SU-DHL-6 (cell line): ENCODE results near the gene FIBIN.

Source experiments
- H2AFZ ChIP-seq: fragments of 200-600 bp; sonication (generic); 2 replicates; pipeline ENCODE4 v1.6.1; 2014; ENCODE audit warnings: low read depth, mild to moderate bottlenecking, moderate library complexity, mixed read lengths, antibody characterized with exemption, low read length; ENCODE audit not compliant: severe bottlenecking
- H3F3A ChIP-seq: fragments of 200-600 bp; shearing (Covaris generic); 2 replicates; pipeline ENCODE4 v1.6.0; 2016; ENCODE audit warnings: antibody characterized with exemption, mild to moderate bottlenecking; ENCODE audit not compliant: insufficient read depth
- H3K27ac ChIP-seq: fragments of 200-600 bp; sonication (generic); 2 replicates; pipeline ENCODE4 v1.5.1; 2016; ENCODE audit warnings: low read depth, mild to moderate bottlenecking, low read length, moderate library complexity, mixed read lengths
- H3K27me3 ChIP-seq: fragments of 200-600 bp; sonication (generic), shearing (Covaris generic); 2 replicates; pipeline ENCODE4 v1.6.0; 2014; ENCODE audit warnings: mild to moderate bottlenecking, low read length
- H3K36me3 ChIP-seq: fragments of 200-600 bp; sonication (generic); 2 replicates; pipeline ENCODE4 v1.6.1; 2014; ENCODE audit warnings: mild to moderate bottlenecking, low read length, mixed read lengths
- H3K4me2 ChIP-seq: fragments of 300-600, 200-600 bp; shearing (Covaris generic), sonication (generic); 2 replicates; pipeline ENCODE4 v1.6.0; 2014; ENCODE audit warnings: low read length, low read depth, mild to moderate bottlenecking; ENCODE audit not compliant: poor library complexity, severe bottlenecking
- H3K4me3 ChIP-seq: fragments of 200-600 bp; sonication (generic); 2 replicates; pipeline ENCODE4 v1.5.1; 2014; ENCODE audit warnings: antibody characterized with exemption, low read length, mild to moderate bottlenecking, mixed read lengths; ENCODE audit not compliant: insufficient read depth, poor library complexity, severe bottlenecking
- H3K79me2 ChIP-seq: fragments of 200-600 bp; sonication (generic); 2 replicates; pipeline ENCODE4 v1.6.1; 2014; ENCODE audit warnings: mild to moderate bottlenecking, low read length, moderate library complexity; ENCODE audit not compliant: insufficient read depth
- H3K9ac ChIP-seq: fragments of 200-600 bp; sonication (generic); 2 replicates; pipeline ENCODE4 v1.7.0; 2014; ENCODE audit warnings: mild to moderate bottlenecking, low read length
- H3K9me2 ChIP-seq: fragments of 200-600 bp; sonication (generic); replicated peaks from 2 replicates; pipeline ENCODE4 v1.6.1; 2014; ENCODE audit warnings: low read length; ENCODE audit not compliant: insufficient read depth
- H3K9me3 ChIP-seq: fragments of 200-600 bp; sonication (generic); 2 replicates; pipeline ENCODE4 v1.6.1; 2014; ENCODE audit warnings: low read length, mixed read lengths; ENCODE audit not compliant: insufficient read depth
- H4K20me1 ChIP-seq: fragments of 200-600 bp; sonication (generic); 2 replicates; pipeline ENCODE4 v1.6.1; 2014; ENCODE audit warnings: low read depth, mild to moderate bottlenecking, antibody characterized with exemption, low read length, moderate library complexity, mixed read lengths
- EZH2phosphoT487 ChIP-seq: fragments of 200-600 bp; sonication (generic), shearing (Covaris generic); conservative IDR thresholded peaks from 2 replicates; pipeline ENCODE4 v1.6.1; 2018; ENCODE audit warnings: mild to moderate bottlenecking, antibody characterized with exemption, low read length, moderate library complexity, mixed read lengths
- TF ChIP-seq, protein P1 (sequence below): fragments of 200-600 bp; sonication (generic); IDR thresholded peaks from one replicate; pipeline ENCODE4 v1.5.1; 2017; ENCODE audit warnings: antibody characterized with exemption, mild to moderate bottlenecking, low read length, moderate library complexity; ENCODE audit not compliant: insufficient read depth, poor library complexity, severe bottlenecking

Gene FIBIN

DNA sequence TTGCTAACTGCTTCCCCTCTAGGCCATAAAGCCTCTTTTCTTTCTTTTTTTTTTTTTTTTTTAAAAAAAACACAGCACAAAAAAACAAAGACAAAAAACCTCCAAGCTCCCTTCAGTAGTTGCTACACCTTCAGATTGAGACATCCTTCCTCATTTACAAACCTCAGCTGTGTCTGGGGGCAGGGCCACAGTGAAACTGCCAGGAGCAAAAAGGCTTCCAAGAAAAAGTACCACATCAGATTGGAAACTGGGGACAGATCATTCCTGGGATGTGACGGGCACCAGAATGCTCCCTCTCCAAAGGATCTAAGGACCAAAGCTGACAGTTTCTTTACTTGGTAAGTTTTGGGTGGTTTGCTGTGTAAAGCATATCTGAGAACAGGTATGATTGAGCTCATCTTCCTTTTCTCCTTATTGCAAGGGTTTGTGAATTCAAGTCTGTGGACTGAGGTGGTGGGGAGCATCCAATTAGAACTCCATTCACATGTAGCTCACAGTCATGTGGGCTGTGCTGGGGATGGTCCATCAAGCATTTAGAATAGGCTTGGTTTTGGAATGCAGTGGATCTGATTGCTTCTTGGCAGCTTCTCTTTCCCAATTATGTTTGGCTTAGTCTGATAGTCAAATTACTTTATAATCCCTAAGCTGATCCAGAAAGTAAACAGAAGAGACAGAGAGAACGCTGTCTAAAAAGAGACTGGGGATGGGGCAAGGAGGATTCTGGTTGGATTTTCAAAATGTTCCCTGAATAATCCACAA, 47.4 kb downstream of the FIBIN start:
- Histone ChIP-seq H3K27me3 (no peaks in the 10 kb centered on the region), H2AFZ (no peak overlapping the region), H3K79me2 (no peaks in the 10 kb centered on the region), H3K36me3 (no peaks in the 10 kb centered on the region), H3K9me3 (no peaks in the 10 kb centered on the region), H3K4me3 (no peak overlapping the region), H4K20me1 (no peaks in the 10 kb centered on the region), H3K9ac (no peak overlapping the region), H3K9me2 (no peaks in the 10 kb centered on the region), H3K27ac (no peak overlapping the region), H3K4me2 (no peak overlapping the region), H3F3A (no peaks in the 10 kb centered on the region)
- TF ChIP-seq, protein P1, sequence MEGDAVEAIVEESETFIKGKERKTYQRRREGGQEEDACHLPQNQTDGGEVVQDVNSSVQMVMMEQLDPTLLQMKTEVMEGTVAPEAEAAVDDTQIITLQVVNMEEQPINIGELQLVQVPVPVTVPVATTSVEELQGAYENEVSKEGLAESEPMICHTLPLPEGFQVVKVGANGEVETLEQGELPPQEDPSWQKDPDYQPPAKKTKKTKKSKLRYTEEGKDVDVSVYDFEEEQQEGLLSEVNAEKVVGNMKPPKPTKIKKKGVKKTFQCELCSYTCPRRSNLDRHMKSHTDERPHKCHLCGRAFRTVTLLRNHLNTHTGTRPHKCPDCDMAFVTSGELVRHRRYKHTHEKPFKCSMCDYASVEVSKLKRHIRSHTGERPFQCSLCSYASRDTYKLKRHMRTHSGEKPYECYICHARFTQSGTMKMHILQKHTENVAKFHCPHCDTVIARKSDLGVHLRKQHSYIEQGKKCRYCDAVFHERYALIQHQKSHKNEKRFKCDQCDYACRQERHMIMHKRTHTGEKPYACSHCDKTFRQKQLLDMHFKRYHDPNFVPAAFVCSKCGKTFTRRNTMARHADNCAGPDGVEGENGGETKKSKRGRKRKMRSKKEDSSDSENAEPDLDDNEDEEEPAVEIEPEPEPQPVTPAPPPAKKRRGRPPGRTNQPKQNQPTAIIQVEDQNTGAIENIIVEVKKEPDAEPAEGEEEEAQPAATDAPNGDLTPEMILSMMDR = no peak
- no peak for TF ChIP-seq EZH2phosphoT487
